Astrocyte (in vitro differentiated cells and primary cell): Measurements from ENCODE around the gene SHQ1.

Source experiments
- EZH2 ChIP-seq: IDR thresholded peaks from 2 replicates; pipeline ENCODE4 v1.6.1; 2012; ENCODE audit warnings: mild to moderate bottlenecking, low read length, inconsistent platforms; ENCODE audit not compliant: insufficient read depth
- TF ChIP-seq, protein P1 (sequence below): IDR thresholded peaks from 2 replicates; pipeline ENCODE4 v1.5.1; 2011; ENCODE audit warnings: low read depth, mild to moderate bottlenecking, inconsistent platforms, low read length, moderate library complexity; ENCODE audit not compliant: insufficient read depth

GRCh38 chr3:72847282-72847681, 963 bp downstream of the SHQ1 start:
- TF ChIP-seq, protein P1, sequence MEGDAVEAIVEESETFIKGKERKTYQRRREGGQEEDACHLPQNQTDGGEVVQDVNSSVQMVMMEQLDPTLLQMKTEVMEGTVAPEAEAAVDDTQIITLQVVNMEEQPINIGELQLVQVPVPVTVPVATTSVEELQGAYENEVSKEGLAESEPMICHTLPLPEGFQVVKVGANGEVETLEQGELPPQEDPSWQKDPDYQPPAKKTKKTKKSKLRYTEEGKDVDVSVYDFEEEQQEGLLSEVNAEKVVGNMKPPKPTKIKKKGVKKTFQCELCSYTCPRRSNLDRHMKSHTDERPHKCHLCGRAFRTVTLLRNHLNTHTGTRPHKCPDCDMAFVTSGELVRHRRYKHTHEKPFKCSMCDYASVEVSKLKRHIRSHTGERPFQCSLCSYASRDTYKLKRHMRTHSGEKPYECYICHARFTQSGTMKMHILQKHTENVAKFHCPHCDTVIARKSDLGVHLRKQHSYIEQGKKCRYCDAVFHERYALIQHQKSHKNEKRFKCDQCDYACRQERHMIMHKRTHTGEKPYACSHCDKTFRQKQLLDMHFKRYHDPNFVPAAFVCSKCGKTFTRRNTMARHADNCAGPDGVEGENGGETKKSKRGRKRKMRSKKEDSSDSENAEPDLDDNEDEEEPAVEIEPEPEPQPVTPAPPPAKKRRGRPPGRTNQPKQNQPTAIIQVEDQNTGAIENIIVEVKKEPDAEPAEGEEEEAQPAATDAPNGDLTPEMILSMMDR = no peak
- TF ChIP-seq EZH2 = no peak
